Thoracic aorta (tissue), 2 donors: ENCODE measurements around the gene ZBTB7C. TPM values are rescaled to one million over a fixed set of nuclear protein-coding genes. Genes with fewer than 3 reads are reported as not detected.

Experiments
- ATAC-seq: fragments of 150-250 bp; one replicate; pipeline ENCODE4 v1.8.0; 2017; ENCODE audit warnings: low read depth; ENCODE audit not compliant: insufficient number of reproducible peaks, low FRiP score
- DNase-seq: peaks from one replicate; pipeline ENCODE4 v3.0.0-alpha.2; 2020; ENCODE audit warnings: low spot score
- H3K27ac ChIP-seq, 2 donors: fragments of 200-600 bp; sonication (generic); 1 replicate in 1 of 2; 2 replicates in 1 of 2; pipeline ENCODE4 v1.5.1; 2016; ENCODE audit warnings: mild to moderate bottlenecking in 2 of 2, moderate library complexity in 2 of 2
- H3K27me3 ChIP-seq: fragments of 200-600 bp; sonication (generic); replicated peaks from 2 replicates; pipeline ENCODE4 v1.6.0; 2016; ENCODE audit warnings: mild to moderate bottlenecking; ENCODE audit not compliant: insufficient read depth
- H3K36me3 ChIP-seq: fragments of 200-600 bp; sonication (generic); one replicate; pipeline ENCODE4 v1.5.1; 2016
- H3K4me1 ChIP-seq, 2 donors: fragments of 200-600 bp; sonication (generic); 1 replicate in 1 of 2; 2 replicates in 1 of 2; pipeline versions ENCODE4 v1.5.1 to v1.6.0; 2016; ENCODE audit warnings: low read depth in 2 of 2, mild to moderate bottlenecking in 1 of 2; ENCODE audit not compliant: control insufficient read depth in 1 of 2
- H3K4me3 ChIP-seq: fragments of 200-600 bp; sonication (generic); 2 replicates; pipeline ENCODE4 v1.5.1; 2016; ENCODE audit warnings: mild to moderate bottlenecking
- H3K9me3 ChIP-seq: fragments of 200-600 bp; sonication (generic); 2 replicates; pipeline ENCODE4 v1.5.1; 2016
- total RNA-seq, 2 donors: library from RNA; depleted of rRNA; stranded (reverse); fragments of >200 nt; gene quantifications; one replicate each; pipeline versions ENCODE4 v1.1.0 to v1.2.3, GENCODE V29; 2016
- TF ChIP-seq, protein P1 (sequence below): fragments of 200-600 bp; sonication (generic); IDR thresholded peaks from one replicate; pipeline ENCODE4 v1.5.1; 2019; ENCODE audit warnings: antibody characterized with exemption

The ZBTB7C gene
- total RNA-seq, 2 donors from 2014 or later, result 9.6 to 10.9 TPM

DNA sequence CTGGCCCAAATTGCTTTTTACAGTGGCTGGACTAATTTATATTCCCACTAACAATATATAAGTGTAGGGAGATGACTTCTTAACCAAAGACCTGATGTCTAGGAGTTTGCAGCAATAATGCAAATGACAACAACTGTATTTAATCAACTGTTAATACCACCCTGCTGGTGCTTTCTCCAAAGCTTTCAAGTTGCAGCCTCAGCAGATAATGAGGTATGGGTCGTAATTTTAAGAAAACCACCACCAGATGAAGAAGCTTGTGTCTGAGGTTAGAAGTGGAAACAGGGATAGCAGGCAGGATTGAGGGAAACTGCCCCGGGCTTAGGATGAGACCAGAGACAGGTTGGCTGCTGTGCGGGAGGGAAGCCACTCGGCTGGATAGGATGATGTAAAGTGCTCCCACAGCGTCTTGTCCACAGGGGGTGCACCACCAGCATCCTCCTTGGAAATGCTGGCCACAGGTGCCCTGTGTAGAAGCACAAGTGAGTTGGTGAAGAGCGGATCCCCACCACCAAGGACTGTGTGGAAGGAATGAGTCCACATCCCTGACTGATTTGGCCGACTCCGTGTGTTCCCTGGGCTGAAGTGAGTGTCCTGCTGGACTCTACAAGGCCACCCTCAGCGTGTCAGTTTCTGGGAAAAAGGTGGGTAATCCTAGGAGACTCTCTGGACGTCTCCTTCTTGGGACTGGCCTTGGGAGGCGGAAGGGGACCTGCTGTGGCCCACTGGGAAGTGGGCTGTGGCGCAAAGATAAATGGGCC lies 402.6 kb downstream of the ZBTB7C start:
- H3K27ac ChIP-seq, result no peak overlapping the region
- TF ChIP-seq, protein P1, sequence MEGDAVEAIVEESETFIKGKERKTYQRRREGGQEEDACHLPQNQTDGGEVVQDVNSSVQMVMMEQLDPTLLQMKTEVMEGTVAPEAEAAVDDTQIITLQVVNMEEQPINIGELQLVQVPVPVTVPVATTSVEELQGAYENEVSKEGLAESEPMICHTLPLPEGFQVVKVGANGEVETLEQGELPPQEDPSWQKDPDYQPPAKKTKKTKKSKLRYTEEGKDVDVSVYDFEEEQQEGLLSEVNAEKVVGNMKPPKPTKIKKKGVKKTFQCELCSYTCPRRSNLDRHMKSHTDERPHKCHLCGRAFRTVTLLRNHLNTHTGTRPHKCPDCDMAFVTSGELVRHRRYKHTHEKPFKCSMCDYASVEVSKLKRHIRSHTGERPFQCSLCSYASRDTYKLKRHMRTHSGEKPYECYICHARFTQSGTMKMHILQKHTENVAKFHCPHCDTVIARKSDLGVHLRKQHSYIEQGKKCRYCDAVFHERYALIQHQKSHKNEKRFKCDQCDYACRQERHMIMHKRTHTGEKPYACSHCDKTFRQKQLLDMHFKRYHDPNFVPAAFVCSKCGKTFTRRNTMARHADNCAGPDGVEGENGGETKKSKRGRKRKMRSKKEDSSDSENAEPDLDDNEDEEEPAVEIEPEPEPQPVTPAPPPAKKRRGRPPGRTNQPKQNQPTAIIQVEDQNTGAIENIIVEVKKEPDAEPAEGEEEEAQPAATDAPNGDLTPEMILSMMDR, result no peak
- H3K9me3 ChIP-seq, result no peaks in the 10 kb centered on the region
- DNase-seq (no peak), ATAC-seq (no peak)
- peaks cover 4 to 18% of the 10 kb centered on the region in 2 donors for H3K4me1 ChIP-seq
- no peaks in the 10 kb centered on the region for H3K36me3 ChIP-seq
- H3K27me3 ChIP-seq, result no peaks in the 10 kb centered on the region
- no peak overlapping the region for H3K4me3 ChIP-seq

DNA sequence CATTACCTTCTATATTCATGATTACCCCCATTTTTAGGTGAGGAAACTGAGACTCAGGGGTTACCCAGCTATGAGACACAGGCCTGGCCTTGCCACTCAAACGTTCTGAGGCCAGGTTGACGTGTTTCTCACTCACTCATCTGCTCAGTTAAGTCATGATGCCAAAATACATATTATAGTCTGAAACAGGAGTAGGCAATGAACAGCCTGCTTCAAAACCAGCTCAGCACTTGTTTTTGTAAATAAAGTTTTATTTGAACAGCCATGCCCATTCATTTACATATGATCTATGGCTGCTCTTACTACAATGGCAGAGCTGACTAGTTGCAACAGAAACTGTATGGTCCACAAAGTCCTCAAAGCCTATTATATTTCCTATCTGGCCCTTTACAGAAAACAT lies 404.6 kb downstream of the ZBTB7C start:
- DNase-seq, result no peak
- no peak for ATAC-seq
- Histone ChIP-seq H3K4me1 (peaks cover 4 to 18% of the 10 kb centered on the region in 2 donors), H3K9me3 (no peaks in the 10 kb centered on the region), H3K27me3 (no peaks in the 10 kb centered on the region), H3K27ac (no peak overlapping the region), H3K4me3 (no peak overlapping the region), H3K36me3 (no peaks in the 10 kb centered on the region)
- TF ChIP-seq, protein P1, result no peak

DNA sequence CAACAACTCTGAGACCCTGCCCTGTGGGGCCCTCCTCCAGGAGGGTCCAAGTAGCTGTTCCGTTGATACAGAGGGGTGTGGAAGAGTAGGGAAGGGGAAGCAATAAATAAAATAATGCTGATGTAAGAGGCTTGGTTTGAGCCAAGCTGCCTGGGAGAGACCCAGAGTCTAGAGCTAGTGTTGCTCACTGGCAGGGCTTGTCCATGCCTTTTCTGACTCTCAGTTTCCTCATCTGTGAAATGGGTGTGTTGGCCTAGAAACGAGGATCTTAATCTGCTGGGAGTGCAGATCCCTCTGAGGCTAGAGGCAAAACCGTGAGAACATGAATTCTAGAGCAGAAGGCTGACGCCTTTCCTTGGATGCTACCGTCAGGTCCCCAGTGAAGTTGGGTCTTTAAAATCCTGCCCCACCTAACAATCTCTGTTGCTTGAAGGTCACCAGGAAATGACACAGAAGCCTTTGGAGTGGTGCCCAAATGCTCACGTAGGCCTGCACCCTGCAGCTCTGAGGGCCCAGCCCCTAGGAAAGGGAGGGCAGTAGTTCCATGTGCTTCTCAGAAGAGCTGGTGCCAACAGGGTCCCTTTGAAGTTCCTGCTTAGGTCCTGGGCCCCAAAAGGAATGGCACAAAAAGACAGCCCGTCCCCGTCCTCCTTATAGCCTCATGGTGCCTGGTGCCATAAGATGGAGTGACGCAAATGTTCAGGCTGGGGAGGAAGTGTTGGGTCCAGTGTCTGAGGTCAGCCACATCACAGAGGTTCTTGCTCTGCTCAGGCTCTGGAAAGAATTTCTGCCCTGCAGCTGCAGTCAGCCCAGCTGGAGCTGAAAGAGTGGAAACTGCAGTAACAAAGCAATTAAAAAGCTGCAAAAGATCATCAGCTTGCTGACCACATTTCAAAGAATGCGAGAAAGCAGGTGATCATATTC lies 405.5 kb downstream of the ZBTB7C start:
- no peaks in the 10 kb centered on the region for H3K36me3 ChIP-seq
- no peak for DNase-seq
- H3K4me3 ChIP-seq, result no peak overlapping the region
- peak overlapping the region; percentile 42 to 60 for H3K27ac ChIP-seq
- H3K9me3 ChIP-seq, result no peaks in the 10 kb centered on the region
- TF ChIP-seq, protein P1, result no peak
- H3K4me1 ChIP-seq, result peaks cover 4 to 18% of the 10 kb centered on the region in 2 donors
- no peak for ATAC-seq
- H3K27me3 ChIP-seq, result no peaks in the 10 kb centered on the region

DNA sequence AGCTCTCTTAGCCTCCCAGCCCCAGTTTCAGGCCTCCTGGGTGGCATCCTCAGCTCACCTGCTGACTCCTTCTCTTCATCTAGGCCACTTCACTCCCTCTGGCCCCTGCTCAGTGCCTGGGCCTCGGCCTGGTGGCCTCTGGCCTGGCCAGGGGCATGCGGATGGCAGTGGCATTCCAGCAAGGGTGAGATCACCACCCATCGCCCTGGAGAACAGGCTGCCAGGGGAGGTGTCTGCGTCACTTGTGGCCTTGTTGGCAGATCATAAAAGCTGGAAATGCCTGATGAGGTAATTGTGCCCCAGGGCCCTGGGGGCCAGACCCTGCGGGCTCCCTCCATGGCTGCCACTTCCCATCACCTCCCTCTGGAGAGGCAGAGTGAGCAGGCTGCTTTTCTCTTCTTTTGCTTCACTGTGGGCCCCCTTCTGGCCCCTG lies 406.2 kb downstream of the ZBTB7C start:
- Histone ChIP-seq H3K27me3 (no peaks in the 10 kb centered on the region), H3K4me1 (peaks cover 4 to 18% of the 10 kb centered on the region in 2 donors), H3K9me3 (no peaks in the 10 kb centered on the region), H3K4me3 (no peak overlapping the region), H3K27ac (peak overlapping the region; percentile 42 to 60), H3K36me3 (no peaks in the 10 kb centered on the region)
- TF ChIP-seq, protein P1, result no peak
- ATAC-seq (peak; percentile 78), DNase-seq (peak; percentile 43)

DNA sequence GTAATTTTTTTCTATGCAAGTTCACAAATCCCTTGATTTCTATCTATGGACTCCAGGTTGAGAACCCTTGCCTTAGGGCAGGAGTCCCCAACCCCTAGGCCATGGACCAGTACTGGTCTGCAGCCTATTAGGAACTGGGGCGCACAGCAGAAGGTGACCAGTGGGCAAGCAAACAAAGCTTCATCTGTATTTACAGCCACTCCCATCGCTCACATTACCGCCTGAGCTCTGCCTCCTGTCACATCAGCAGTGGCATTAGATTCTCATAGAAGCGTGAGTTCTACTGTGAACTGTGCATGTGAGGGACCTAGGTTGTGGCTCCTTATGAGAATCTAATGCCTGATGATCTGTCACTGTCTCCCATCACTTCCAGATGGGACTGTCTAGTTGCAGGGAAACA lies 408.5 kb downstream of the ZBTB7C start:
- Histone ChIP-seq H3K27me3 (no peaks in the 10 kb centered on the region), H3K4me3 (no peak overlapping the region), H3K9me3 (peaks cover 5% of the 10 kb centered on the region), H3K27ac (no peak overlapping the region), H3K4me1 (peaks cover 4 to 14% of the 10 kb centered on the region in 2 donors), H3K36me3 (no peaks in the 10 kb centered on the region)
- DNase-seq, result no peak
- TF ChIP-seq, protein P1, result no peak
- ATAC-seq, result no peak
